CD14-positive monocyte (primary cell): Measurements from ENCODE around the gene SCNN1B. TPM values are rescaled to one million over a fixed set of nuclear protein-coding genes. Genes with fewer than 3 reads are reported as not detected.

ENCODE experiments used
- DNase-seq, 3 donors: peaks; one replicate each; pipeline ENCODE4 v3.0.0-alpha.2; 2011 to 2022
- H2AFZ ChIP-seq: 2 replicates; pipeline ENCODE4 v1.6.0; 2012; ENCODE audit warnings: mild to moderate bottlenecking, low read depth, low read length, inconsistent platforms; ENCODE audit not compliant: insufficient read depth, poor library complexity, severe bottlenecking
- H3K27ac ChIP-seq, 2 donors: 1 replicate in 1 of 2; 2 replicates in 1 of 2; pipeline ENCODE4 v1.5.1; 2012 to 2013; ENCODE audit warnings: low read length in 2 of 2, control low read depth in 1 of 2, inconsistent platforms in 1 of 2, low read depth in 1 of 2, mild to moderate bottlenecking in 1 of 2
- H3K27me3 ChIP-seq, 2 donors: one replicate each; pipeline versions ENCODE4 v1.6.0 to v1.6.1; 2011 to 2013; ENCODE audit warnings: low read length in 2 of 2; ENCODE audit not compliant: control insufficient read depth in 2 of 2, insufficient read depth in 2 of 2
- H3K36me3 ChIP-seq, 2 donors: replicated peaks in 1 of 2; 1 replicate in 1 of 2; 2 replicates in 1 of 2; pipeline versions ENCODE4 v1.5.1 to v1.6.1; 2012 to 2013; ENCODE audit warnings: low read length in 2 of 2, control low read depth in 1 of 2, inconsistent platforms in 1 of 2, mild to moderate bottlenecking in 1 of 2; ENCODE audit not compliant: insufficient read depth in 2 of 2, control insufficient read depth in 1 of 2
- H3K4me1 ChIP-seq, 2 donors: 1 replicate in 1 of 2; 2 replicates in 1 of 2; pipeline versions ENCODE4 v1.5.1 to v1.6.1; 2012 to 2013; ENCODE audit warnings: low read length in 2 of 2, control low read depth in 1 of 2, inconsistent platforms in 1 of 2, mild to moderate bottlenecking in 1 of 2, moderate library complexity in 1 of 2; ENCODE audit not compliant: insufficient read depth in 2 of 2, control insufficient read depth in 1 of 2
- H3K4me2 ChIP-seq: replicated peaks from 2 replicates; pipeline ENCODE3; 2012; ENCODE audit warnings: low read length, moderate library complexity, mild to moderate bottlenecking; ENCODE audit not compliant: poor library complexity, severe bottlenecking; ENCODE audit errors: extremely low read depth
- H3K4me3 ChIP-seq, 3 experiments: fragments of 200-600 bp in 1 of 3; sonication (generic) in 1 of 3; replicated peaks in 1 of 3; 1 replicate in 2 of 3; 2 replicates in 1 of 3; pipeline ENCODE4 v1.5.1; 2011 to 2013; ENCODE audit warnings: low read length in 3 of 3, mild to moderate bottlenecking in 3 of 3, control low read depth in 2 of 3, low read depth in 2 of 3, inconsistent platforms in 1 of 3, moderate library complexity in 1 of 3
- H3K79me2 ChIP-seq: 2 replicates; pipeline ENCODE4 v1.6.0; 2012; ENCODE audit warnings: mild to moderate bottlenecking, control low read depth, inconsistent platforms, low read length, moderate library complexity; ENCODE audit not compliant: insufficient read depth
- H3K9ac ChIP-seq: 2 replicates; pipeline ENCODE4 v1.6.0; 2017; ENCODE audit warnings: low read length, mild to moderate bottlenecking; ENCODE audit not compliant: insufficient read depth, poor library complexity, severe bottlenecking
- H3K9me3 ChIP-seq, 2 donors: replicated peaks in 1 of 2; 1 replicate in 1 of 2; 2 replicates in 1 of 2; pipeline versions ENCODE4 v1.5.1 to v1.6.1; 2012 to 2013; ENCODE audit warnings: low read length in 2 of 2, control low read depth in 1 of 2; ENCODE audit not compliant: control insufficient read depth in 1 of 2, insufficient read depth in 1 of 2
- H4K20me1 ChIP-seq: 2 replicates; pipeline ENCODE4 v1.6.0; 2012; ENCODE audit warnings: mild to moderate bottlenecking, low read length, control low read depth, moderate library complexity; ENCODE audit not compliant: insufficient read depth
- H3K27ac Mint-ChIP-seq, 7 donors: one replicate each; pipeline ENCODE4 v1.8.0; 2020; ENCODE audit warnings: mild to moderate bottlenecking in 7 of 7, mixed read lengths in 7 of 7, moderate library complexity in 6 of 7, inconsistent platforms in 2 of 7
- H3K27me3 Mint-ChIP-seq, 3 donors: one replicate each; pipeline ENCODE4 v1.8.0; 2021 to 2022; ENCODE audit warnings: low read depth in 3 of 3, mild to moderate bottlenecking in 3 of 3, mixed read lengths in 3 of 3, moderate library complexity in 3 of 3, inconsistent platforms in 1 of 3
- H3K36me3 Mint-ChIP-seq, 2 donors: one replicate each; pipeline ENCODE4 v1.8.0; 2020; ENCODE audit warnings: mixed read lengths in 2 of 2, inconsistent platforms in 1 of 2, mild to moderate bottlenecking in 1 of 2
- H3K4me1 Mint-ChIP-seq: one replicate; pipeline ENCODE4 v1.8.0; 2020; ENCODE audit warnings: mild to moderate bottlenecking, mixed read lengths
- H3K4me3 Mint-ChIP-seq, 2 donors: one replicate each; pipeline ENCODE4 v1.8.0; 2020; ENCODE audit warnings: mild to moderate bottlenecking in 2 of 2, mixed read lengths in 2 of 2, moderate library complexity in 1 of 2
- H3K9me3 Mint-ChIP-seq, 7 donors: one replicate each; pipeline ENCODE4 v1.8.0; 2020 to 2022; ENCODE audit warnings: mixed read lengths in 7 of 7, mild to moderate bottlenecking in 6 of 7, moderate library complexity in 6 of 7, inconsistent platforms in 2 of 7
- WGBS: methylation state at CpG from one replicate; pipeline ENCODE4 v1.1.5; 2013; ENCODE audit warnings: missing lambda C conversion rate; ENCODE audit not compliant: insufficient coverage; 5-methylcytosine and 5-hydroxymethylcytosine counted together
- intact Hi-C, 2 donors: fragments of 100-400 bp; cut with micrococcal nuclease; formaldehyde crosslinking; loops; one replicate each; pipeline versions ENCODE4 v1.15.0 to v1.15.1; 2023
- polyA plus RNA-seq, 3 donors: library from polyadenylated mRNA; depleted of rRNA in 1 of 3; unstranded in 2 of 3; stranded (reverse) in 1 of 3; fragments of 300-500 nt in 2 of 3; fragments of >200 nt in 1 of 3; fragmentation: Illumina TruSeq in 2 of 3; gene quantifications; 1 replicate in 2 of 3; 2 replicates in 1 of 3; pipeline ENCODE4 v1.2.3, GENCODE V29; 2012 to 2021
- TF ChIP-seq, protein P1 (sequence below): fragments of 200-600 bp; IDR thresholded peaks from one replicate; pipeline ENCODE4 v1.8.0; 2022; ENCODE audit warnings: antibody characterized with exemption, mild to moderate bottlenecking

Gene SCNN1B
- polyA plus RNA-seq, 3 donors: not detected

DNA sequence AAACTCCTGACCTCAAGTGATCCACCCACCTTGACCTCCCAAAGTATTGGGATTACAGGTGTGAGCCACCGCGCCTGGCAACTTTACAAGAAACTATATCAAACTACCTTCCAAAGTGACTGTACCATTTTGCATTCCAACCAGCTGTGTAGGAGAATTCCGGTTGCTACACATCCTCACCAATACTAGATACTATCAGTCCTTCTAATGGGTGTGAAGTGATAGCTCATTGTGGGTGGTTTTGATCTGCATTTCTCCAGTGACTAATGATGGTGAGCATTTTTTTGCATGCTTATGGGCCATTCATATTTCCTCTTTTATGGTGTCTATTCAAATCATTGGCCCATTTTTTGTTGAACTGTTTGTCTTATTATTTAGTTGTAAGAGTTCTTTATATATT lies 37.7 kb downstream of the SCNN1B start:
- Histone ChIP-seq H2AFZ (no peak overlapping the region), H3K79me2 (no peaks in the 10 kb centered on the region), H3K4me1 (no peaks in the 10 kb centered on the region), H3K9ac (no peak overlapping the region), H3K27ac (no peak overlapping the region), H3K4me3 (no peak overlapping the region), H3K4me2 (no peak overlapping the region), H3K27me3 (no peaks in the 10 kb centered on the region), H3K36me3 (no peaks in the 10 kb centered on the region), H4K20me1 (no peaks in the 10 kb centered on the region), H3K9me3 (no peaks in the 10 kb centered on the region)
- intact Hi-C loops: no loop called here
- Mint-ChIP-seq H3K36me3 (no peaks in the 10 kb centered on the region), H3K4me1 (no peaks in the 10 kb centered on the region), H3K4me3 (no peak overlapping the region), H3K9me3 (peaks cover 0 to 3% (median 0%) of the 10 kb centered on the region in 7 donors), H3K27ac (no peak overlapping the region), H3K27me3 (peaks cover 3 to 7% (median 5%) of the 10 kb centered on the region in 3 donors)
- no peak for DNase-seq
- TF ChIP-seq, protein P1, sequence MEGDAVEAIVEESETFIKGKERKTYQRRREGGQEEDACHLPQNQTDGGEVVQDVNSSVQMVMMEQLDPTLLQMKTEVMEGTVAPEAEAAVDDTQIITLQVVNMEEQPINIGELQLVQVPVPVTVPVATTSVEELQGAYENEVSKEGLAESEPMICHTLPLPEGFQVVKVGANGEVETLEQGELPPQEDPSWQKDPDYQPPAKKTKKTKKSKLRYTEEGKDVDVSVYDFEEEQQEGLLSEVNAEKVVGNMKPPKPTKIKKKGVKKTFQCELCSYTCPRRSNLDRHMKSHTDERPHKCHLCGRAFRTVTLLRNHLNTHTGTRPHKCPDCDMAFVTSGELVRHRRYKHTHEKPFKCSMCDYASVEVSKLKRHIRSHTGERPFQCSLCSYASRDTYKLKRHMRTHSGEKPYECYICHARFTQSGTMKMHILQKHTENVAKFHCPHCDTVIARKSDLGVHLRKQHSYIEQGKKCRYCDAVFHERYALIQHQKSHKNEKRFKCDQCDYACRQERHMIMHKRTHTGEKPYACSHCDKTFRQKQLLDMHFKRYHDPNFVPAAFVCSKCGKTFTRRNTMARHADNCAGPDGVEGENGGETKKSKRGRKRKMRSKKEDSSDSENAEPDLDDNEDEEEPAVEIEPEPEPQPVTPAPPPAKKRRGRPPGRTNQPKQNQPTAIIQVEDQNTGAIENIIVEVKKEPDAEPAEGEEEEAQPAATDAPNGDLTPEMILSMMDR: no peak
- WGBS: no CpG with 5 or more reads among the region's 3 CpGs

DNA sequence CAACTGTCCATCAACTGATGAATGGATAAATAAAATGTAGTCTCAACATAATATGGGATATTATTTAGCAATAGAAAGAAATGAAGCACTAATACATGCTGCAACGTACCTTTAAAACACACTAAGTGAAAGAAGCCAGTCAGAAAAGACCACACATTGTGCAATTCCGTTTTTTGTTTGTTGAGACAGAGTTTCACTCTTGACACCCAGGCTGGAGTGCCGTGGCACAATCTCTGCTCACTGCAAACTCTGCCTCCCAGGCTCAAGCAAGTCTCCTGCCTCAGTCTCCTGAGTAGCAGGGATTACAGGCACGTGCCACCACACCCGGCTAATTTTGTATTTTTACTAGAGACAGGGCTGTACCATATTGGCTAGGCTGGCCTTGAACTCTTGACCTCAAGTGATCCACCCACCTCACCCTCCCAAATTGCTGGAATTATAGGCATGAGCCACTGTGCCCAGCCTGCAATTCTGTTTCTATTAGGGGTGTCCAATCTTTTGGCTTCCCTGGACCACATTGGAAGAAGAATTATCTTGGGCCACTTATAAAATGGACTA lies 40.1 kb downstream of the SCNN1B start:
- no peaks in the 10 kb centered on the region for H3K79me2 ChIP-seq
- no peaks in the 10 kb centered on the region for H3K4me1 Mint-ChIP-seq
- H3K4me3 Mint-ChIP-seq: no peak overlapping the region
- H3K9me3 ChIP-seq: no peaks in the 10 kb centered on the region
- H3K27me3 Mint-ChIP-seq: peaks cover 3 to 8% (median 5%) of the 10 kb centered on the region in 3 donors
- TF ChIP-seq, protein P1: no peak
- no peak overlapping the region for H3K27ac Mint-ChIP-seq
- H3K4me2 ChIP-seq: no peak overlapping the region
- H3K9ac ChIP-seq: no peak overlapping the region
- peaks cover 0 to 3% (median 0%) of the 10 kb centered on the region in 7 donors for H3K9me3 Mint-ChIP-seq
- H2AFZ ChIP-seq: no peak overlapping the region
- intact Hi-C loops: no loop called here
- H3K36me3 Mint-ChIP-seq: no peaks in the 10 kb centered on the region
- WGBS: 94% methylated on average over 2 of the region's 5 CpGs
- H4K20me1 ChIP-seq: no peaks in the 10 kb centered on the region
- H3K4me3 ChIP-seq: no peak overlapping the region
- H3K27ac ChIP-seq: no peak overlapping the region
- no peak for DNase-seq
- no peaks in the 10 kb centered on the region for H3K27me3 ChIP-seq
- no peaks in the 10 kb centered on the region for H3K4me1 ChIP-seq
- no peaks in the 10 kb centered on the region for H3K36me3 ChIP-seq
